HG03196 (cell line): Measurements from ENCODE around the gene FRRS1L.

ENCODE experiments used
- ATAC-seq: cut with Tn5 transposase; IDR thresholded peaks from one replicate; pipeline ENCODE4 v1.9.1; 2021; ENCODE audit not compliant: unreplicated experiment

FRRS1L gene, protein sequence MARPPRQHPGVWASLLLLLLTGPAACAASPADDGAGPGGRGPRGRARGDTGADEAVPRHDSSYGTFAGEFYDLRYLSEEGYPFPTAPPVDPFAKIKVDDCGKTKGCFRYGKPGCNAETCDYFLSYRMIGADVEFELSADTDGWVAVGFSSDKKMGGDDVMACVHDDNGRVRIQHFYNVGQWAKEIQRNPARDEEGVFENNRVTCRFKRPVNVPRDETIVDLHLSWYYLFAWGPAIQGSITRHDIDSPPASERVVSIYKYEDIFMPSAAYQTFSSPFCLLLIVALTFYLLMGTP

DNA sequence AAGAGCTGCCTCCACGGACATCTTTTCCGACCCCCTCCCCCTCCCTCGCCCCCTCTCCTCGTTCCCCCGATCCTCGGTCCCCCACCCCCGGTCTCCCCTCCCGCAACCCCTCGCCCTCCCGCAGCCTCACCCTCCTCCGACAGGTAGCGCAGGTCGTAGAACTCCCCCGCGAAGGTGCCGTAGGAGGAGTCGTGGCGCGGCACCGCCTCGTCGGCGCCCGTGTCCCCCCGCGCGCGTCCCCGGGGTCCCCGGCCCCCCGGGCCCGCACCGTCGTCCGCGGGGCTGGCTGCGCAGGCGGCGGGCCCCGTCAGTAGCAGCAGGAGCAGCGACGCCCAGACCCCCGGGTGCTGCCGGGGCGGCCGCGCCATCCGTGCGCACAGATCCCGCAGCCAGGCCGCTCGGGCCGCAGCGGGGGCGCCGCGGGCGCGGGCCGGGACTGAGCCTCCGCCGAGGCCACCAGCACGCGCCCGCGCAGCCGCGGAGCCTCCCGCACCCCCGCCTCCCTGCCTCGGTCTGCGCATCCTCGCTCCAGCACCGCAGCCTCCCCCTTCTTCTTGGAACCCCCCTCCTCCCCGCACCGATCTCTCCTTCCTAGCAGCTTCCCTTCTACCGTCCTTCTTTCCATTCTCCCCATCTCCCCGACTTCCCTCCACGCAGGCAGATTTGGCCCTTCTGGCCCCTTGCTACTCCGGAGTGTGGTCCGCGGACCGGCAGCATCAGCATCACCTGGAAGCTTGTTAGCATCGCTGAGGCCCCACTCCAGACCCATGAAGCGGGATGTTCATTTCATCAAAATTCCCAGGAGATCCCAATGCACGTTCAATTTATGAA lies at the start of gene FRRS1L:
TSS of gene FRRS1L (minus strand) at position 479 of the 831 bp plus-strand sequence. CDS start at position 368, 111 bp downstream.
- ATAC-seq = no peak

DNA sequence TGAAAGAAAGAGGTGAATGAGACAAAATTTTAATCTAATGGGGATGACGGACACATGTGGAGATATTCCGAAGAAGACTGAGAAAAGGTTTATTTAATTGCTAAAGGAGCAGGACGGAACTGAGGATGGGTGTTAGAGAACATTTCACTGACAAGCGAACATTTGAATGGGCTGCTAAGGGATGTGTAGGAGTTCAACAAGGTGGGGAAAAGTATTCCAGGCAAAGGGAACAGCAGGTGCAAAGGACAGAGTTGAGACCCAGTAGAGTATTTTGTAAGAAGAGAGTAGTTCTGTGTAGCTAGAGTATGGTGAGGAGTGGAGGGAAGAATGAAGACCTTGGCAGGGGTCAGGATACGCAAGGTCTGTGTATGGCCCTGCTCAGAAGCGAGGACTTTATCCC lies 47.4 kb upstream of the FRRS1L start:
- no peak for ATAC-seq

DNA sequence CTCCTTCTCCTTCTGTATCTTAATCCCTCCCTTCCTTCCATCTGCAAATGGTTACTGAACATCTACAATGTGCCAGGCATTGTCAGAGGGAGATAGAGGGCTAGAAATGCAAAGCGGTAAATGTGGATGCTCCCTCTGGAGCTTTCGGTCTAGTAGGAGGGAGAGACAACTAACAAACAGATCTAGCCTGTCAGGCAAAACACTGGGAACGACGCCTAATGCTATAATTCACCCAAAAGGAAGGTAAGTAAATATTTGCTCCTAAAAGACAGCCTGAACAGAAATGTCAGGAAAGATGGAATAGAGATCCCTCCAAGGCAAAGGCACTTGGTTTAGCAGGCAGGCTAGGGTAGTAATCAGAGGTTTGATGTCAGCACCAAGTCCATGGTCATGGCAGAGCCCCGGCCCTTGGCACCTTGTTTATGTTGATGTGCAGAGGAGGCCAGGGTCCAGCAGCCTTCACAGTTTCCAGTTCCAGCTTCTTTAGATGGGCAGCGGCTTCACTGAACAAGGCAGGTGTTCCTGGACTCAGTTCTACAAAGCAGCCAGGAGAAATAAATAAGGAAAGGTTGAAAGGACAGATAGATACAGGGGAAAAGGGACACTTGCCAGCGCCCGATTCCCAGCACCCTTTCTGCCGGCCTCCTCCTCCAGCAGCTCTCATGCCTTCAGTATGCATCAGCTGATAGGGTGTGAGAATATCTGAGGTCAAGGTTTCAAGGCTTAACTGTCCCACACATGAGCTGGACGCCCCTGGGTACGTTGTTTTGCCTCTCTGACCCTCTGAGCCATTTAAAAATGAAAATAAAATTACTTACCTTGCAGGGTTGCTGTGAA lies 46.5 kb upstream of the FRRS1L start:
- ATAC-seq = no peak

DNA sequence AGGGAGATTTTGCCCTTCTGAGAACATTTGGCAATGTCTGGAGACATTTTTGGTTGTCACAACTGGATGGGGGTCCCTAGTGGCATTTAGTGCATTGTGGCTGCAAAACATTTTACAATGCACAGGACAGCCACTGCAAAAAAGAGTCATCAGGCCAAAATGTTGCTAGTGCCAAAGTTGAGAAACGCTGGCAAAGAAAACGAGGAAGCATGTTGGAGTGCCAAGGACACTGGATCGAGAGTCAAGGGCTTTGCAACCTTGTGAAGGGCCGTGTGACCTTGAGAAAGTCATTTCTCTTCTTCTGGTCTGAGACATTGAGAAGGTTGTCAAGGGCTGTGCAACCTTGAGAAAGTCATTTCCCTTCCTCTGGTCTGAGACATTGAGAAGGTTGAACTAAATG lies 45.7 kb upstream of the FRRS1L start:
- no peak for ATAC-seq

DNA sequence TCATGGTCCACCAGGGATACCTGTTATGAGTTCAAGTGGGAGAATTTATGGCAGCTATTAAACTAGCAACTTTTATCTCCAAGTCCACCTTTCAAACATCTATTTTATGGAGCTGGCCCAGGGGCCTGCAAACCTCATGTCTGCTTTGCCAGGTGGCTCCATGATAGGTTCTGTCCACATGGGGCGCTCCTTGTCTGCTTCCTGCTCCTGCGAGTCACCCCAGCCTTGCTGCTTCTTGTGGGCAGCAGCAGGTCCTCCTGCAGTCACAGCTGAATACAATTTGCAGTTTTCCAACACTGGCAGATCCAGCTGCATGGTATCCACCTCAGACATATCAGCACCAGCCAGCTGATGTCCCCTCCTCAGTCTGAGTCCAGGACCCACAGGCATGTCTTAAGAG lies 39.6 kb upstream of the FRRS1L start:
- ATAC-seq = no peak

DNA sequence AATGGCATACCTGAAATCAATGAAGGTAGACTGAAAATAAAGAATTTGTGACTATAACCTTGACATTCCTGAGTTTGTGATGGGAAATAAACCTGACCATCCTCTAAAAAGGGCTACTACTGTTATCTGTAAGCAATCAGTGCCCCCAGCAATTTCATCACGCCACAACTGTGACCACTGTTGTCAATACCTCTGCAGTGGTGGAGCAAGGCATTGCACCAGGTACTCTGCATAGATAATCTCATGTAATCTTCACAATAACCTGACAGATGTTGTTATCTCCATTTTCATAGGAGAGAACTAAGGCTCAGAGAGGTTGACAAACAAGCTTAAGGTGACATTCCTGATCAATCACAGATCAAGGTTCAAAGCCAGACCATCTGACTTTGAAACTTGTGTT lies 38.5 kb upstream of the FRRS1L start:
- ATAC-seq = no peak

DNA sequence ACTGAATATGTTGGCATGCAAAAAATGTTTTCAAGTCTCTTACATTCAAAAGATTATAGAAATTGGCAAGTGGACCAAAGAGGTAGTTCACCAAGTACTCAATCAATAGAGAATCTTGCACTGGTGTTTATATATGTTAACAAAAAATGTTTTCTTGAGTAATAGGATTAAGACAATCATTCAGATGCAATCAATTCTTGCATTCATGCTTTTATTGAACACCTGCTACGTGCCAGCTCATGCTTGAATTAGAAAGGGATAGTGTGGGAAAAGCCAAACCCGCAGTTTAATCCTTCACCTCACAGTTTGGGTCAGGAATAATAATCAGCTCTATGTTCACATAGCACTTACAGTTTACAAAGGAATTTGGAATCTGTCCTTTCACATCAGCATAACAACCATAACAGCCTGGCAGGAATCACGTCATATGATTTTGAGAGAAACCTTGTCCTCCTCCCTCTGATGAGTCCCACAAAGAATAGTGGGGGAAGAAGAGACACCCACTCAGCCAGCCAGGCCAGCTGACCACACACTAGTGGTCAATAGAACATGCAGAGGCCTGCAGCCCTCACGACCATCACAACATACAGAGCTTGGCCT lies 36.8 kb upstream of the FRRS1L start:
- ATAC-seq = no peak

DNA sequence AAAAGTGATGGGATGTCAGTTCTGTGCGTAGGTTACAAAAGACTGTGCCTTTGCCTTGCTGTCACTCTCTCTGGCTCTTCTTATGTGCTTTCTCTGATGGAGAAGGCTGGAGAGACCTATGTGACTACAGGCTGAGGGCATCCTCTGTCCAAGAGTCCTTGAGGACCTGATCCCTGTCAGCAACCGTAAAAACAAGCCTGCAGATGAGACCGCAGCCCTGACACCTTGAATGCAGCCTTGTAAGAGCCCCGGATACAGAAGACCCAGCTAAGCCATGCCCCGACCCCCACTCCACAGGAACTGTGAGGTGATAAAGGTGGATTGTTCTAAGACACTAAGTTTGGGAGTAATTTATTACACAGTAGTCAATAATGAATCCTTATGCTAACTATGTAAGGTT lies 32.6 kb upstream of the FRRS1L start:
- ATAC-seq = no peak

DNA sequence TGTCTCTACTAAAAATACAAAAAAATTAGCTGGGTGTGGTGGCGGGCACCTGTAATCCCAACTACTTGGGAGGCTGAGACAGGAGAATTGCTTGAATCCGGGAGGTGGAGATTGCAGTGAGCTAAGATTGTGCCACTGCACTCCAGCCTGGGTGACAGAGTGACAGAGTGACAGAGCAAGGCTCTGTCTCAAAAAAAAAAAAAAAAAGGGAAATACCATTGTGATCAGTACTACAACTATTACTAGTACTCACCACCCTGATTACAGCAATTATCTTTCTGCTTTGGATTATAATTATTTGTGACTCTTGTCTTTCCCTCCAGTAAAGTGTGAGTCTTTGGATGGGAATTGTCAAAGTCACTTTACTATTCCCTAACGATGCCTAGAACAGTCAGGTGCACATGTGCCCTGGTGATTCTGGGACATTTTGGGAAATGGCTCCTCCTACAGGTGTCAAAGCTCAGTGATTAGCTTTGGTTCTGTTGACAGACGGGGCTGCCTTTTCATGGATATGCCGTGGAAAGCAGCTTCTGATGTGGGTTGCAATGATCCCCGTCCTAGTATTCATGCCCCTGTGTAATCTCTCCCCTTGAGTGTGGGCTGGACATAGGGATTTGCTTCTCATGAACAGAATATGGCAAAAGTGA lies 31.8 kb upstream of the FRRS1L start:
- ATAC-seq = no peak

DNA sequence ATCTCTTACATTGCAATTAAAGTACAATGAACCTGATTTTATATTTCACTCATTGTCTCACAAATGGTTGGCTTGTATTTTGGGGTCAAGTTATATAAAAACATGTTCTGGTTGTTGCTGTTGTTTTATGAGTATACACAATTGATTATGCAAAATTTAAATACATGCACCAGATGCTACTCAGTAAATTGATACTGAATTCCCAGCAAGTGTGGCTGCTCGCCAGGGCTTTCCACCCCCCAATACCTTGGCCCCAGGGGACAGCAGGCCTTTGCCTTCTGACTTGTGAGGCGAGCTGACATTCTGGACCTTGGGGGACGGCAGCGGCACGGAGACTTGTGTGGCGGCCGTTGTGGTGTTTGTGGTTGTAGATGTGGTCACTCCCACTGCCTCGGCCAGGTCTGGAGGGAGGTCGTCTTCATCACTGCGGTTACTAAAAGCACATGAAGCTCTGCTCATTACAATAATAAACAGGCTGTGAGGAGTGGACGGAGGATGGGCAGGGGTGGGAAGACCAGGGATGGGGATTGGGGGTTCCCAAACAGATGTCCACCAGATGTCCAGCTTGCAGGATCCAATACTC lies 27.0 kb upstream of the FRRS1L start:
- ATAC-seq = no peak

DNA sequence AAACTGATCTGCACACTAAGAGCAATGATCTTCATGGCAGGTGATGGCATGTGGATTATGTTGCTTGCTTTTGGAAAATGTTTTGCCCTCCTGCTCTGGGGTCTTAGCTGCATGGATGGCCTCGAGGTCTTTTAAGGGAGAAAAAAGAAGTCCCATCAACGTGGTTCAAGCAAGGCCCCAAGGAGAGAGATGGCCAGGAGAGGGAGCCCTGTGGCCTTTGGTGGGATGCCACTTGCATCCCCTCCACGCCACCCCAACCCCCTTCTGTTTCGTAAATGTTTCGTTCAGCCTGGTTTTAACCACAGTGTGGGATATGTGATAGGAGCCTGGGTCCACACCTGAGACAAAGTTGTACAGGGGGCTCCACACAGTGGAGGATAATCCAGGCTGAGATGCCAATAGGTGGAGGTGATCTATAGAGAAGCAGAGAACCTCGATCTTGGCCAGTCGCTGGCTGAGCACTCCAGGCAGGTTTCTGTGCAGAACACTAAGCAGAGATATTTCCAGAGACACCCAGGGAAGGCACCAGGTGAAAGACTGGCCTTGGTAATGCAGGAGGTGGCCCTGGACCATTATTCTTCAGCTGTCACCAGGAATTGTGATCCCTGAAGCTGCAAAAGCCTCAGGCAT lies 25.8 kb upstream of the FRRS1L start:
- ATAC-seq = no peak

DNA sequence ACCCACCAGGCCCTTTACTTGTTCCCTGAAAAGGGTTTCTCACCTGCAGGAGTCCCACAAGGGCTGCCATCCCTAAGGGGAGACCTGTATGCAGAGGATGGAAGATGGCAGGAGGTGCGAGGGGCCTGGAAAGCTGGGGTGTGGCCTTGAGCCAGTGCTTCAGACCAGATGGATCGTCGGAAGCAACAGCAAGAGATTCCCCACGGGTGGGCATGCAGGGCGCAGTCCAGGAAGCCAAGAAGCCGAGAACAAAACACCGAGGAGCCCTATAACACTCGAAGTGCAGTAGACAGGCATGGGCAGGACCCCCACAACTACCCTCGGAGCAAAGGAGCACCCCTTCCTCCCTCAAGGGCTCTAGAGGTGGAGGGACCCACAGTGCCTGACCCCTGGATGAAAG lies 24.7 kb upstream of the FRRS1L start:
- no peak for ATAC-seq

DNA sequence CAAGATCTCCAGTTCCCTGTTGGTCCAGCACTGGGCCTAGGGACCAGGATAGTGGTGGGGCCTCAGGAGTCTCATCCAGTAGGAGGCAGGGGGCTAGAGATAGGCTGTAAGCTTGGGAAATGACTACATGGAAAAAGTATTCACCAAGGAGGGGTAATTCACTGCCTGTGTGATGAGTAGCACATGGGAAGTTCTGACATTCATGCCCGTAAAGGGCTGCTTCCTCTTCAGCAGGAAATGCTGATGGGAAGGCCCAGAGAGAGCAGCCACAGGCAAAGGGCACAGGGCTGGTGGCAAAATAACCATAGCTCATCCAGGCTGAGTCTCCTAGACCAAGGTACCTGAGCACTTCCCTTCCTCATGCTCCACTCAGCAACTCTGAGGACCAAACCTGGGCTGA lies 23.1 kb upstream of the FRRS1L start:
- ATAC-seq = no peak

DNA sequence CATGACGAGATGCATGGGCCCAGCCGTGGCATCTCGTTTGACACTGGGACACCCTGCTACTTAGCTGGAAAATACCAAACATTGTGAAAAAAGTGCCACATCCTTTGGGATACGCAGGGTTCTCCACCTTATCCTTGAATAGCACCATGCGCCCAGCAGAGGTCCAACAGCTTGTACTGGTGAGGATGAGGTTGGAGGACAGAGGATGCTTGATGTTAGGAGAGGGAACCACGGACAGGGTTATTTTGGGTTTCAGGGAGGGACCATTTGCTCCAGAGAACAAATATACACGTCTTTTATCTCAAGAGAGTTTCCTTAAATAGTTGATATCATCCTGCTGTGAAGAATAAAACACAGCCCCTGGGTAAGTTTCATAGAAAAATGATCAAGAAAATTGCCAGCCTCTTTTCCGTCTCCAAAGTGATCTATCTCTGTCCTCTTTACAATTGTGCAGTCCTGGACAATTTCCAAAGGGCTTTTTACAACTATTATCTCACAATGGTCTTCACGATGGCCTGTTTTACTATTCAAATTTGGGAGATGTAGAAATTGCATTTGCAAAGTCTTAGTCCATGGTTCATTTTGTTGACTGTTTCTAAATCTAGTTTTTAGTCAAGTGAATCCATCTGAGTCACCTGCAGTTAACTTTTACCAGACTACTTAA lies 19.9 kb upstream of the FRRS1L start:
- no peak for ATAC-seq

DNA sequence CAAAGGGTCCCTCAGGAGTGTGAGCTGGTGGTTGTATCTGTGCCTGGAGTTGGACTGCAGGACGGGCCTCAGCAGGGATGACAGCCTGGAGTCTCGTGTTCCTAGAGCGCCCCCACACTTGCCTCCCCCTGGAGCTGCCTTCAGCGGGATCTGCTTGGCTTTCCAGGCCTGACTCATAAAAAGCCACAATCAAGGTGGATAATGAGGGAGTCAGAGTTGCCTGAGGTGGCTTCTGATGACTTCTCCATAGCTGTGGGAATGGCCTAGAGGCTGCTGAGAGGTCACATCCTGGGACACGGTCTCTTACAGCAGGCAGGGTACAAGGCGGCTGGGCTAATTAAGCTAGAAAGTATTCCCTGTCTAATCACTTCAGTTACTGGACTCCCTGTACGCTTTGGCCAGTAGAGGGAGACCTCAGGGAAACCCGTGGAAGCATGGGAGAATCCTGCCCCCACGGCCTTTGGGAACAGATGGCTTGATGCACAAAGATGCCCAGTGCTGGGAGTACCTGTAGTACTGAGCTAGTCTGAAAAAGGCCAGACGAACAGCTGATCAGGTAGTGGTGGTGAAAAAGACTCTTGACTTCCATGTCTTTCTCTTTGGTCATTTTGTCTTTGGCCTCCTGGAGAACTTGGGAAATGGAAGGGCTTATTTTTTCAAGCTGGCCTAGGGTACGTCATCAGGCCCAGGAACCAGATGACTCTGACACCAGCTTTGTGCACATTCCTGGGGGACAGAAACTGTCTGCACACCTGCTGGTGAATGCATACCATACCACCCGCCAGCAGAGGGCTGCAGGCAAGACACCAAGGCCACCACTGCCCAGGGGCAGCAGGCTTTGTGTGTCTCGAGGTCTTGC lies 16.1 kb upstream of the FRRS1L start:
- no peak for ATAC-seq

DNA sequence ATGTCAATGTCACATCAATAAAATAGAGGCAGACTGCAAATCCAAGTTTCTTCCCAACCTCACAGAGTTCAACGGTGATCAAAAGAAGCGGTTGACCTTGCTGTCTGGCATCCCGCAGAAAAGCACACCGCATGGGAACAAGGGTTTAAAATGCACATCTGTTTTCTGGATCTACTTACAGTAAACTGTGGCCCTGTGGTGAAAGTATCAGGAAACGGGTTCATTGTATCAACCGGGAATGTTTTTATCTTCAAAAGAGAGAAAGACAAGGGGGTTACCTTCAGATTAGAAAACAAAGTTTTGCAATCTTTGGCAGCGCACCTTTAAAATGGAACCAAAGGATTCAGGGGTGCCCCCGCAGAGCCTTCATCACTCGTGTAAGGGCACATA lies 15.5 kb upstream of the FRRS1L start:
- ATAC-seq = no peak

DNA sequence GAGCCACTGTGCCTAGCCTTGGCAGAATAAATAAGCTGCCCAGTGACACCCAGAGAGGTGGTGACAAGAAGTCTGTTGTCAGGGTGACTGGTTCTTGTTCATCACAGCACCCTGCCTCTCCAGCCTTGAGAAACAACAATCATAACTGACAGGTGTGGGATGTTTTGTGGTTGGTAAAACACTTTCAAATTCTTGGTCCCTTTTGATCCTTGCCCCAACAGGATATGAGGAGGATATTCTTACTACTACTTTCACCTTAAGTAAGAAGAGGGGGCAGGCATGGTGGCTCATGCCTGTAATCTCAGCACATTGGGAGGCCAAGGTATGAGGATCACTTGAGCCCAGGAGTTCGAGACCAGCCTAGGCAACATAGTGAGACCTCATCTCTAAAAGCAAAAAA lies 14.2 kb upstream of the FRRS1L start:
- no peak for ATAC-seq

DNA sequence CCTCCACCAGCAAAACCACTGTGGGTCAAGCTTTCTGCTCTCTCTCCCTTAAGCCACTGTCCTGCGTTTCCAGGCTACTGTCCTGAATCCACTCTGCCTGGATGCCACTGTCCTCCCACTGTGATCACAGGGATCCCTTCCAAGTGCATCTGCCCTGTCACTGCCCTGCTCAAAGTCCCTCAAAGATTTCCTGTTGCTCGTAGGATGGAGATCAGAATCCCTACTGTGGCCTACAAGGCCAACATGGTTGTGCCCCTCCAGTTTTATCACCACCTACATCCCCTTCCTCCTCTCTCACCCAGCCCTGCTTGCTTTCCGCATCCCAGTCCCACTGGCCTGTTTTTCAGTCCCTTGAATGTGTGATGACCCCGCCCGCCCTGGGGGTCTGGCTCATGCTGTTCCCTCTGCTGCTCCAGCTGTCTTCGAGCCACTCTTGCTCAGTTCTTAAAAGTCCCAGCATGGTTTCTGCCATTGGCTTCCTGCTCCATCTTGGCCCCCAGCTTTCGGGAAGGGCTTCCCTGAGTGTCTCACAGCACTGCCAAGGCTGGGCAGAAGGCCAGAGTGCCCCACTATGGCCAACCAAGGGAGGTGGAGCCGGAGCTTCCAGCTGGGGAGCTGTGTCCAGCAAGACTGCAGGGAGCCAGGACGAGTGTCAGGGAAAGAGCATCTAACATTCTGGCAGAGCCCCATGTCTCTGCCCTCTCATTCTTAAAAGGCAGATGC lies 12.9 kb upstream of the FRRS1L start:
- ATAC-seq = no peak
